ENCODE results near the gene RARB.

The RARB gene

GRCh38 chr3:25404569-25404968 lies 23.5 kb upstream of the RARB start:
- no peak for TF ChIP-seq CTCF (IDR thresholded peaks at IDR 0.05)
- no peak for TF ChIP-seq ZFX (IDR thresholded peaks at IDR 0.05; ENCODE audit: borderline replicate concordance)
- H3K27ac ChIP-seq = no peak overlapping the region

GRCh38 chr3:25405335-25405734 lies 22.7 kb upstream of the RARB start:
- no peak for TF ChIP-seq CTCF (IDR thresholded peaks at IDR 0.05)
- H3K27ac ChIP-seq = no peak overlapping the region

- TF ChIP-seq CTCF (IDR thresholded peaks at IDR 0.05) = no peak
- no peak for TF ChIP-seq ZFX (IDR thresholded peaks at IDR 0.05; ENCODE audit: borderline replicate concordance)
- H3K27ac ChIP-seq = no peak overlapping the region
These were observed 17.4 kb upstream of the RARB start for GRCh38 chr3:25410703-25411102.

GRCh38 chr3:25412269-25412668 lies 15.8 kb upstream of the RARB start:
- no peak overlapping the region for H3K27ac ChIP-seq
- TF ChIP-seq CTCF (IDR thresholded peaks at IDR 0.05) (no peak), ZFX (IDR thresholded peaks at IDR 0.05; ENCODE audit: borderline replicate concordance) (no peak)

GRCh38 chr3:25416176-25416575 lies 11.9 kb upstream of the RARB start:
- H3K27ac ChIP-seq = no peak overlapping the region
- TF ChIP-seq ZFX (IDR thresholded peaks at IDR 0.05; ENCODE audit: borderline replicate concordance) = no peak
- no peak for TF ChIP-seq CTCF (IDR thresholded peaks at IDR 0.05)

GRCh38 chr3:25418596-25418995 lies 9.5 kb upstream of the RARB start:
- H3K27ac ChIP-seq = no peak overlapping the region
- TF ChIP-seq ZFX (IDR thresholded peaks at IDR 0.05; ENCODE audit: borderline replicate concordance) (no peak), CTCF (IDR thresholded peaks at IDR 0.05) (no peak)

GRCh38 chr3:25419251-25419650 lies 8.8 kb upstream of the RARB start:
- TF ChIP-seq ZFX (IDR thresholded peaks at IDR 0.05; ENCODE audit: borderline replicate concordance) (no peak), CTCF (IDR thresholded peaks at IDR 0.05) (no peak)

More at GRCh38 chr3:25419251-25419650, 8.8 kb upstream of the RARB start:
- no peak overlapping the region for H3K27ac ChIP-seq

All from 22Rv1 (cell line).